Erythroblast (primary cell): ENCODE results near the gene STK38.
"Not testable (repeated sequence)": the region's sequence is repeated elsewhere in the genome, so short reads cannot be mapped to it uniquely, and the experiment has no call there.

Source experiments
- DNase-seq, 2 experiments: peaks; one replicate each; lab custom pipeline; 2025; lab: John Stamatoyannopoulos, UW
- GATA1 ChIP-seq: IDR thresholded peaks from 2 replicates; pipeline ENCODE4 v1.6.1; 2011; ENCODE audit warnings: low read depth, mild to moderate bottlenecking, control low read depth, low read length, moderate library complexity
- POLR2A ChIP-seq: IDR thresholded peaks from 2 replicates; pipeline ENCODE4 v1.6.1; 2011; ENCODE audit warnings: mild to moderate bottlenecking, low read length

The STK38 gene

DNA sequence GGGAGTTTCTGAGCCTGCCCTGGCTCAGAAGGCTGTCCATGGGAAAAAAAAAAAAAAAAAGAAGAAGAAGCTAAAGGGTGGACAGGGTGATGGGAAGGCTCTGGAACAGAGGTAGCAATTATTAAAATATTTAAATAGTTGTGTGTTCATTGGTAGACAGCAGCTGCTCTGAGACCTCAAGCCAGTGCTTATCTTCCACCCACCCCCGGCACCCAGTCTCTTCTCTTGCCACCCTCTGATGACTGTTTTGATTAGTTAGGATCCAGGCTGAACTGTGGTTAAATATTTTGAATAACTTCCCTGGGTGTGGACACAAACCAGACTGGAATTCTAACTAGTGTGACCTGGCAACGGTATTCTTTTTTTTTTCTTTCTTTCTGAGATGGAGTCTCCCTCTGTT is 30.0 kb upstream of the STK38 start:
- DNase-seq, result peak; percentile 78 to 88
- TF ChIP-seq GATA1 (no peak), POLR2A (no peak)

DNA sequence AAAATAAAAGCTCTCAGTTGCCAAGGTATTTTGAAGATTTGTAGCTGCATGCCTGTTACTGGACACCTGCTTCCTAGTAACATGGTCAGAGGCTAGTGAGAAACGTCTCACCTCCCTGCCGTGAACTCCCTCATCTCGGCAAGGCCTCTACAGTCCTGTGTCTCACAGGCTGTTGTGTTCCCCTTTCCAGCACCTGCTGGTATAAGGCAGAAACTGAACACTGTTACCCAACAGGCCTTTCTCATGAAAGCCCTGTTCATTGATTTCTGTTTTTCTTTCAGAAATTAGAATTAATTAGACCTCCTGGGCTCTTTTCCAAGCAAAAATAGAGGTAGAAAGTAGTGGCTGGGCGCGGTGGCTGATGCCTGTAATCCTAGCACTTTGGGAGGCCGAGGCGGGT is 29.3 kb upstream of the STK38 start:
- no peak for TF ChIP-seq GATA1
- TF ChIP-seq POLR2A, result no peak
- no peak for DNase-seq

DNA sequence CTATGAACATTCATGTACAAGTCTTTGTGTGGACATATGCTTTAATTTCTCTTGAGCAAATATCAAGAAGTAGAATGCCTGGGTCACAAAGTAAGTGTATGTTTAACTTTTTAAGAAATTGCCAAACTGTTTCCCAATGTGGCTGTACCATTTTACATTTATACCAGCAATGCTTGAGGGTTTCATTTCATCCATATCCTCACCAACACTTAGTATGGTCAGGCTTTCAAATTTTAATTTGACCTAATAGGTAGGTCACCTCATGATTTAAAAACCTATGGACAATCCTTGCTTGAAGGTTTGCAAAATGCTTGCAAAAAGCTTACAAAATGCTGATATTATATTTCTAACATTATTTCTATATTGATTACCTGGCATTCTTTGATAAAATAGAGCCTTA is 27.4 kb upstream of the STK38 start:
- no peak for TF ChIP-seq POLR2A
- no peak for TF ChIP-seq GATA1
- DNase-seq, result no peak

DNA sequence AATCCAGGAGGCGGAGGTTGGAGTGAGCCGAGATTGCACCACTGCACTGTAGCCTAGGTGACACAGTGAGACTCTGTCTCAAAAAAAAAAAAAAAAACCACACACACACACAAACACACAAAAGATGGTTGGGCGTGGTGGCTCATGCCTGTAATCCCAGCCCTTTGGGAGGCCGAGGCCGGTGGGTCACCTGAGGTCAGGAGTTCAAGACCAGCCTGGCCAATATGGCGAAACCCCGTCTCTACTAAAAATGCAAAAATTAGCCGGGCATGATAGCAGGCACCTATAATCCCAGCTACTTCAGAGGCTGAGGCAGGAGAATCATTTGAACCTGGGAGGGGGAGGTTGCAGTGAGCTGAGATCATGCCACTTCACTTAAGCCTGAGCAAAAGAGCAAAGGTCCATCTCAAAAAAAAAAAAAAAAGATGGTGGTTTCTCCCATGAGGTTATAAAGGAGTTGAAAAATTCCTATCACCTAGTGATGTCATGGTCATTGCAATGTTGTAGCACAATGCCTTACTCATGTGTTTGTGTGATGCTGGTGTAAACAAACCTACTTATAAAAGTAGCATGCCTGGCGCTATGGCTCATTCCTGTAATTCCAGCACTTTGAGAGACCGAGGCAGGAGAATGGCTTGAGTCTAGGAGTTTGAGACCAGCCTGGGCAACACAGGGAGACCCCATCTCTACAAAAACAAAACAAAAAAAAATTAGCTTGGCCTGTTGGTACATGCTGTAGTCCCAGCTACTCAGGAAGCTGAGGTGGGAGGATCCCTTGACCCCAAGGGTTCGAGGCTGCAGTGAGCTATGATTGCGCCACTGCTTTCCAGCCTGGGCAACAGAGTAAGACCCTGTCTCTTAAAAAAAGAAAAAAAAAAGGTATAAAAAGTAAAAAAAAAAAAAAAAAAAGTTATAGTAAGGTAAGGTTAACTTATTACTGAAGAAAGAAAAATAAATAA is 25.4 kb upstream of the STK38 start:
- DNase-seq, result not testable (repeated sequence)

DNA sequence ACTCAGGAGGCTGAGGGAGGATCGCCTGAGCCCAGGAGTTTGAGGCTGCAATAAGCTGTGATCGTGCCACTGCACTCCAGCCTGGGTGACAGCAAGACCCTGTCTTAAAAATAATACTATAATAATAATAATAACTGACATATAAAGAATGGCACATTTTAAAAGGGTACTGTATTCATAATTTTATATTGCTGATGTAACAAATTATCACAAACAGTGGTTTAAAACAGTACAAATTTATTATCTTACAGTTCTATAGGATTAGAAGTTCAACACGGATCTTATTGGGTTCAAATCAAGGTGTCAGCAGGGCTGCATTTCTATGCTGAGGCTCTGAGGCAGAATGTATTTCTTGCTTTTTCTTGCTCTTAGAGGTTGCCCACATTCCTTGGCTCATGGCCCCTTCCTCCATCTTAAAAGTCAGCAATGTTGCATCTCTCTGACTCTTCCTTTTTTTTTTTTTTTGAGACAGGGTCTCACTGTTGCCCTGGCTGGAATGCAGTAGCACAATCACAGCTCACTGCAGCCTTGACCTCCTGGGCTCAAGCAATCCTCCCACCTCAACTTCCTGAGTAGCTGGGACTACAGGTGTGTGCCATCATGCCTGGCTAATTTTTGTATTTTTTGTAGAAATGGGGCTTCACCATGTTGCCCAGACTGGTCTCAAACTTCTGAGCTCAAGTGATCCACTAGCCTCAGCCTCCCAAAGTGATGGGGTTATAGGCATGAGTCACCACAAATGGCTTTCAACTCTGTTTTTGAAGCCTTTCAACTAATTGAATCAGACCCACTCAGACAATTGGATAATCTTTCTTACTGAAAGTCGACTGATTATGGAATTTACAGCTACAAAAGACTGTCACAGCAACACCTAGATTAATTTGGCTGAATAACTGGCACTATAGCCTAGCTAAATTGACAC is 24.1 kb upstream of the STK38 start:
- DNase-seq, result no peak
- TF ChIP-seq GATA1, result no peak
- TF ChIP-seq POLR2A, result no peak

DNA sequence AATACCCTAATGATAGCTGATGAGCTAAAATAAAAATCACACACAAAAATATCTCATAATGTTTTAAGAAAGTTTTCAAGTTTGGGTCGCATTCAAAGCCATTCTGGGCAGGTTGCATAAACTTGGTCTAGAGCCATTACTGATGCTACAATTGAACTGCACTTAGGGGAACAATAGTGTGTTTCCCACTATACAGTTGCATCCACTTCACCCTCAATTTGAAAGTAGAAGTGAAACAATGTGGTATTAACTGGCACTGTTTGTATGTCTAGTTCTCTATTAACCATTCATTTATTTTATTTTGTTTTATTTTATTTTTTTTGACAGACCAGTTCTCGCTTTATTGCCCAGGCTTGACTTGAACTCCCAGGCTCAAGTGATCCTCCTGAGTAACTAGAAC is 23.0 kb upstream of the STK38 start:
- no peak for DNase-seq
- TF ChIP-seq GATA1 (no peak), POLR2A (no peak)

DNA sequence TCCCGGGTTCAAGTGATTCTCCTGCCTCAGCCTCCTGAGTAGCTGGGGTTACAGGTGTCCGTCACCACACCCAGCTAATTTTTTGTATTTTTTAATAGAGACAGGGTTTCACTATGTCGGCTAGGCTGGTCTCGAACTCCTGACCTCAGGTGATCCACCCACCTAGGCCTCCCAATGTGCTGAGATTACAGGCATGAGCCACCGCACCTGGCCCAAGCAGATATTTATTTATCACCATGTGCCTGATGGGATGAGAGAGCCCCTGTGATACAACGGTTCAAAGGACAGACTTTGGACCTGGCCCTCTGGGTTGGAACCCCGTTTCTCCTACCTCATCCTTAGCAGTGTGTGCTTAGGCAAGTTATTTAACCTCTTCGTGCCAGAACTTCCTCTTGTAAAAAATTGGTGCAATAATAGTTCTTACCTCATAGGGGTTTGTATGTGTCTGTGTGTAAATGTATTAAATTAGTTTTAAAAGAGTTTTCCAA is 19.2 kb upstream of the STK38 start:
- TF ChIP-seq POLR2A (no peak), GATA1 (no peak)
- DNase-seq, result no peak

DNA sequence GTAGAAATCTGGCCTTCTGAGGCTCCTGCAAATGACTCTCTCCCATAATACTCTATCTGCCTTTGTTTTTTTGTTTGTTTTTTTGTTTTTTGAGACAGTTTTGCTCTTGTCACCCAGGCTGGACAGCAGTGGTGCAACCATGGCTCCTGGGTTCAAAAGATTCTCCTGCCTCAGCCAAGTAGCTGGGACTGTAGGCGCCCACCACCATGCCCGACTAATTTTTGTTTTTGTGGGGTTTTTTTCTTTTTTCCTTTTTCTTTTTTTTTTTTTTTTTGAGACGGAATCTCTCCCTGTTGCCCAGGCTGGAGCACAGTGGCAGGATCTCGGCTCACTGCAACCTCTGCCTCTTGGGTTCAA is 16.6 kb upstream of the STK38 start:
- DNase-seq, result no peak
- no peak for TF ChIP-seq POLR2A
- TF ChIP-seq GATA1, result no peak

DNA sequence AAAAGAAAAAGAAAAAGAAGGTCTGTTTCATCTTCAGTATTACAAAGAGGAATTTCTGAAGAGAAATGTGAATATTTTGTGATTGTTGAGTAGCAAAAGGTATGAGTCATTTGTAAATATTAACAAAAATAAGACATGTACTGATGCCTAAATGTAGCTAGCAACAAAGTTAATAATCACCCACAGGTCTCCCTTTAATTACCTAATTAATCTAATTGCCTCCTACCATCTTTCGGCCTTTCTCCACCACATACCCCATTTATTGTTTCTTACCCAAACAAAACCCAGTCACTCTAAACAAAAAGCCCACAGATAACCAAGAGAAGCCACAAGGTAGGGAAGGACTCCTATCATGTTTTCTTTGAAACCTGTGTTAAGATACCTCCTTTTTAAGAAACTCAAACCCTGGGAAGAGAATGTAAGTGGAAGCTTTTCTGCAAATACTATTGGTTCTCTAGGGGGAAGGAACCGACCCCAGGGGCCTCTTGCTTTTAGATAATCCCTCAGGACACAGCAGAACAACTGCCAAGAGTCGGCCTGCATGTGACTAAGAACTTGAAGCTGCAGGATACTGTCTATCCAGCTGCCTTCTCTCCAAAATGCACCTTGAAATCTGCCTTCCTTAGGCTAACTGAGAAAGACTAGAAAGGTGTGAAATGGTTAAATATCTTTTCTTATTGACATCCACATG is 16.1 kb upstream of the STK38 start:
- TF ChIP-seq POLR2A (no peak), GATA1 (no peak)
- DNase-seq, result no peak

DNA sequence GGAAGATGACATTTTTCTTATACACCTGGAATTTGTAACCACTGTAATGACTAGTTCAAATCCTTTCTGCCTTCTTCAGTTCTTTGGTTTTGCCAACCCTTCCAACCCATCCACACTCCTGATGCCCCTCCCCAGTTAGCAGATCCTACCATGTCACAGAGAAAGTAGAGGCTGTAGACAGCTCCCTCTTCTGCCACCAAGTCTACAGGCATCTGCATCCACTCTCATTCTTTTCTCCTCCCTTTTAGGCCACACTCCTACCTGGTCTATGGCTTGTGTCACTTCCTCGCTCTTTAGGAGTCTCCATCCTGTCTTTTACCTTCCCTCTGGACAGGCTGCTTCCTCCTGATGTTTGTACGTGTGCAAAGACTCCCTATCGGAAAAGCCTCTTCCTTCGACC is 13.5 kb upstream of the STK38 start:
- TF ChIP-seq GATA1, result no peak
- DNase-seq, result no peak

DNA sequence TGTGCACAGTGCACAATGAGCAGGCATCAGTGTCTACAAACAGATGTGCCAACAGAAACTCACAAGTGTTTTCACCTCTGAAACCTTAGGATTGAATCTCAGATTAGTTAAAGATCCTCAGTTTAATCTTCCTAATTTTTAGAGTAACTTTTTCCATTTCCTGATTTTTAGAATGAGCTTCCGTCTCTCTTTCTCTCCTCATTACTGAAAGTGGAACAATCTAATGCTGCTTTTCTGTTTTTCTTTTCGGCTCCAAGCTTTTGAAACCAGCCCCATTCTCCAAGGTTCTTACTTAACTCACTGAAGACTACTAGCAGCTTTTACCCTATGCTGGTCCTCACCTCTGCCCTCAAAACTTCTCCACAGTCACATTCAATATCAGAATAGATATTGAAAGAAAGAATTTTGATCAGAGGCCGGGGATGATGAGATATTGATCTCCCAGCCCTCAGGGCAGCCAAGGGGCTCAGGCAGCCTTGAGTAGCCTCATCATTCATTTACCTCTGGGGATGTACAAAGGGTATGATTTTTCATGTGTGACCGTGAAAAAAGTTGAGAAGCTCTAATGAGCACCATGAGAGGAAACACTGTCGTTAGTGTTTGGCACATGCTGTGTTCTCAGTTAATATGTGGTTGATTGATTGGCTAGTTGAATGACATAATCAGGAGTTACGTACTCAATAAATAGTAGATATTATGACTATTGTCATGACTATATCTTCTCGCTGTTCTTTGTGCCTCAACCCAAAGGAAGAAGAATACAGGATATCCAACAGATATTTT is 11.9 kb upstream of the STK38 start:
- no peak for DNase-seq
- TF ChIP-seq GATA1 (no peak), POLR2A (no peak)

DNA sequence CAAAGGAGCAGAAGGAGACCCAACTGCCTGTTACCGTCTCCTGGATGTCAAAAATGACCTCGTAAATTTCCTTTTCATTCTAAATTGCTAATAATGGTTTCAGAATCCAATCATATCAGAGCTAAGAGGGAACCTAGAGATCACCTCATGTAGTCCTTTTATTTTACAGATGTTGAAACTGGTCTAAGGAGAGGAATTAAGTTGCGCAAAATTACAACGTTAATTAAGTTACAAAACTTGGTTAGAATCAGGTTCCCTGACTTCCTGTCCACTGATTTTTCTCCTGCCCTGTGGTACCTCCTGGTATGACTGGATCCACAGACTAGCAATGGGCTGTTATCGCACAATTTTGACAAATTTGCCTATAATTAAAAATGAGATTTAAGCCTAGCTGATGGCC is 9.0 kb upstream of the STK38 start:
- DNase-seq, result no peak
- TF ChIP-seq GATA1, result no peak
- no peak for TF ChIP-seq POLR2A

DNA sequence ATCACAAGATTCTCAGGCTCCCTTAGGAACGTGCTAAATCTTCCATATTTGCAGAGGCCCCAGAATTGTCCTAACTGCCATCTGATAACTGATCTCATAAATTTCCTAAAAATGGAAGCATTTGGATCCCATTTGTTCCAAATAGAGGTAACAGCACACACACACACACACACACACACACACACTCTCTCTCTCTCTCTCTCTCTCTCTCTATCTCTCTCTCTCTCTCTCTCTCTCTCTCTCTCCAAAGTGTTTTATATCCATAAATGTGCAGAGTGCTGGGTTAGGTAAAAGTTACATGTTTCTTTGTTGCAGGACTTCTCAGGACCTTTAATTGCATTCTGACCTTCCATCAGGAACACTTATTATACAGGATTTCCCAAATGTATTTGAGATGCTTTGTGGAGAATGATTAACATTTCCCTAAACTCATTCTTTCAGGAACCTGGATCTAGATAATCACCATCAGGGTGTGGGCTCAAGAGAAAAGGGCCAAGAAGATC is 8.5 kb upstream of the STK38 start:
- TF ChIP-seq GATA1, result no peak
- TF ChIP-seq POLR2A, result no peak
- DNase-seq, result no peak
